ENCODE measurements around the gene OR9Q1. TPM values are rescaled to one million over a fixed set of nuclear protein-coding genes. Genes with fewer than 3 reads are reported as not detected.
A peak's percentile ranks its signal among the peaks of the same experiment; 100 is the strongest.
"Not testable (repeated sequence)": the region's sequence is repeated elsewhere in the genome, so short reads cannot be mapped to it uniquely, and the experiment has no call there.

Gene OR9Q1, protein sequence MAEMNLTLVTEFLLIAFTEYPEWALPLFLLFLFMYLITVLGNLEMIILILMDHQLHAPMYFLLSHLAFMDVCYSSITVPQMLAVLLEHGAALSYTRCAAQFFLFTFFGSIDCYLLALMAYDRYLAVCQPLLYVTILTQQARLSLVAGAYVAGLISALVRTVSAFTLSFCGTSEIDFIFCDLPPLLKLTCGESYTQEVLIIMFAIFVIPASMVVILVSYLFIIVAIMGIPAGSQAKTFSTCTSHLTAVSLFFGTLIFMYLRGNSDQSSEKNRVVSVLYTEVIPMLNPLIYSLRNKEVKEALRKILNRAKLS
- not detected in 2 replicates for total RNA-seq (2014; rRNA removed)
- polyA plus RNA-seq (2012) = not detected

DNA sequence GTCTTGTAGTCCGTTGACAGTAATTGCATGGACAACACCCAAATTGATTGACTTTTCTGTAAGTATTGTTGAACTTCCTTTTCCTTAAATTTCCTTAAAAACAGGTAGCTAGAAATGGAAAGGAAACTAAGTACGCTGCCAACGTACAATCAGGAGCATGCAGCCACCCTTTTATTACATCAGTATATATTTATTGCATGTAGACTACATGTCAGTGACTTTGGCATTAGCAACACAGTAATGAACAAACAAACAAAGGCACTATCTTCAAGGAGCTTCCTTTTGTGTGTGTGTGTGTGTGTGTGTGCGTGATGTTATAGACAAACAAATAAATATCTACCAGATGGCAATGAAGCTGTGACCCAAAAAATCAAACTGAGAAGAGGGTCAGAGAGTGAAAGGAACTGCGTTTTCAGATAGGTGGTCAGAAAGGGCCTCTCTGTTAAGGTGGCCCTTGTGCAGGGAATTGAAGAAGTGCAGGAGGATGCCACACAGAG lies at the start of gene OR9Q1:
OR9Q1 (plus strand) TSS at position 447 of the 497 bp plus-strand sequence. CDS start 155,564 bp downstream, outside the sequence.
- DNase-seq (ENCODE audit: low read depth) = no peak

DNA sequence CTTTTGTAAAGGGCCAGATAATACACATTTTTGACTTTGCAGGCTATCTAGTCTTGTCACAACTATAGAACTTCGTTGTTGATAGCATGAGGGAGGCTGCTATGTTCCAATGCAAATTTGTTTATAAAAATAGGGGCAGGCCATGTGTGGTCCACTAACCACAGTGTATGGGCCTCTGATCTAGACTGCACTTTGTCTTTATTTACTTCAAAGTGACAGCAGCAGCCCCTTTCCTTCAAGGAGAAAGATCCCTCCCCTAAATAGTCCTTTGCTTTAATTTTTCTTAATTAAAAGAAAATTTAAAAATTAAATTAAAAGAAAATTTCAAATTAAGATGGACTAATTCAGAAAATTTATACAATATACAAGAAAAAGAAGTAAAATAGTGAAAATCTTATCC lies 49.5 kb upstream of the OR9Q1 start:
- no peak for DNase-seq (ENCODE audit: low read depth)

DNA sequence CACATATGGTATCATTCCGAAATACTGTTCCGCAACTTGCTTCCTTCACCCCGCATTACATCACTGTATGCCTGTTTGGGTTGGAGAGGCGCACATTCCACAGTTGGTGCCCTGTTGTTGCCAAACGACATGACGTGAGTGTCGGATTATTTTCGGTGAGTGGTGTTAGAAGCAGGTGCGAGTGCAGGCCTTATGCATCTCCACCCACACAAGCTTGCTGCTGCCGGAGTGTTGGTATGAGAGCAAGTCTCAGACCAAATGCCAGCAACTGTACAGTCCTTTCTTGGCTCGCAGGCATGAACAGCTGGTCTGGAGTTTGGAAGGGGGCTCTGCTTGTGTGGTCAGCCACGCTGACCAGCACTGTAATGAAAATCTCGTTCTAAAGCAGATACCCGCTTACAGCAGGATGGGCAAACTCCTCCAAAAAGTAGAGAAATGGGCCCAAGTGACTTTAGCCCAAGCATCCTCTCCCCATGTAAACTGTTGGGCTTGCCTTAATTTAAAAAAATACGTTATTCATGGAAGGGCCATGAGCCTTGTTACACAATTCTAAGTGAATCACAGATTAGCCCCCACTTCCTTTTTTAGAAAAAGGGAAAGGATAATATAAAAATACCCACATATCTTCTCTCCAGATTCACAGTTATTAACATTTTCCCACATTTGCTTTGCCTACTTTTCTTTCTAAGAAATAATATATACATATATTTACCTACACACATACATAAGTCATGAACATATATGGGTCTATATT lies 48.7 kb upstream of the OR9Q1 start:
- DNase-seq (ENCODE audit: low read depth) = peak; percentile 95

DNA sequence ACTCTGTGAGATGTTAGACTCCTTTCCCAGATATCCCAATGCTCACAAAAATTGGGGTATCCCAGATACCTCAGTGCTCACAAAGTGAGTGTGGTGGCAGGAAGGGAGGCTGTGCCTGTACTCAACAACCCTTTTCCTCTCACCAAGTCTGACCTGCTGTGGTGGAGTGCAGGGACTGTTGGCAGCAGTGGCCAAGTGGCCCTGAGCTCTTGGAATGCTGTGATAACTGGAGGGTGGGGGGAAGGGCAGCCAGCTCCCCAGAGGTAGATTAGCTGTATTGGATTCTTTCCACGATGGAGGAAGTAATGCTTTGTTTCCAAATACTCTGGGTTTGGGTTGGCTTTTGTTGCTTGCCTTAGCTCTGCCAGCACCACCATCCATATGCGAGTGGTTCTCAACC lies 46.0 kb upstream of the OR9Q1 start:
- no peak for DNase-seq (ENCODE audit: low read depth)

DNA sequence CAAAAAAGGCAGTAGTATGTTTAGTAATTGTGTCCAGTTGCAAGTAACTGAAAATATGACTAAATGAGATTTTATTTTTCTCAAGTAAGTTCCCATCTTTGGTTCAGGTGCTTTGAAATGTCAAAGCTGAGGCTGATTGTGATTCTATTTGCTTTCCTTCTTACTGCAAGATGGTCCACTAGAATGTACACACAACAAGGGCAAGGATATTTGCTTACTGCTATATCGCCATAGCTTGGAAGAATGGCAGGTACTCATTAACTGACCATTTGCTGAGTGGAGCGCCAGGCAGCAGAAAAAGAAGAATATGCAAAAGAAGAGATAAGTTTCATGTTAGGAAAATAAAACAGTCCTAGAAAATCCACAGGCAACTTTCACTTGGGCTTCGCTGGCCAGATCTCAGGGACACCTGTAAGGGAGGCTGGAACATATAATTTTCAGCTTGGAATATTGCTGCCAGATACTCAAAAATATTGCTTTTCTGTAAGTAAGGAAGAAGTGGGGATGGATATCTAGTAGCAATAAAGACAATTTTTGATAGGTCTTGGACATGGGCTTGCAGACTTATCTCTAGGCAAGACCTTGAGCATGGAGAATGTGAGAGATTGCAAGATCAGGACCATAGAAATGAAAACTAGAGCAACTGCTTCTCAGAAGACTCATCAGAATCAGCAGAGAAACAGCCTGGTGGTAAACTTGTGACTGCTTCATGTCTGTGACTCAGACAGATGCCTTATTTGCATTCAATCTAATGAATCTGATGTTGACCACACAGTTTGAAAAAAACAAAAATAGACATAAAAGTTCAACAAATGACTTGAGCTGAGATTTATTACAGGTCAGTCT lies 44.8 kb upstream of the OR9Q1 start:
- peak; percentile 19 for DNase-seq (ENCODE audit: low read depth)

DNA sequence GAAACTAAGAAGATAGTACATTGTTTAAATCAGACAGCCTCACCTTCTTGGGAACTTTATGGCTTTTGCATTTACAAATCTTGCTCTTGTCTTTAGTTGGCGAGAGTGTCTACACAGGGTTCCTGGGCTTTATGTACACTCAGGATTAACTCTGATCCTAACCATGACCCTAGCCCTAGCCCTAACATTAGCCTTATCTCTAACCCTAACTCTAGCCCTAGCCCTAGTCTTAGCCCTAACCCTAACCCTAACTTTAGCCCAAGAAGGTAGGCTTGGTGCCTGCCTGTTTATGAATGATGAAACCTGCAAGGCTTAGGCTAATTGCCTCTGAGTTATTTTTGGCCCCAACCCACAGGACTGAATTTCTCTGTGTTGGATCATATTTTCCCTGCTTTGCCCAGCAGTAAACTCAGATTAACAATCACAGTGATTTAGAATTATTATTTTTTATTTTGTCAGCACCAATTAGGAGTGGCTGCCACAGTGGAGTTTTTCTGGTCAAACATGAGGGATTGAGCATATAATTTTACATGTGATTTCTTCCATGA lies 44.1 kb upstream of the OR9Q1 start:
- DNase-seq (ENCODE audit: low read depth) = no peak

DNA sequence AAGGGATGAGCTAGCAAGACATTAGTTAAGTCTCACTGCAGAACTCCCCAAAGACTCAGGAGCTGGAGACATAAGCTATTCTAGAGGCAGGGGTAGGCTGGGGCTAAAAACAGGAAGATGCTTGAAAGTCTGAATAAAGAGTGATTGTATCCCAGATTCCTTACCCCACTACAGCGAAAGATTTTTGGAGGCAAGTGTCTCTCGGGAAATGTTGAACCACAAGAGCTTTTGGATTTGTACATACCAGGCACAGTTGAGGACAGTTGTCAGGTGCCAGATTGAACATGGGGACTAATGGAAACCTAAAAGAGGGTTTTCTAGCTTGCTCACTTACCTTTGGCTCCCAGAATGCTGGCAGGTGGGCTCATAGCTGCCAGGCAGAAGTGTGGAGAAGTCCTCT lies 43.5 kb upstream of the OR9Q1 start:
- DNase-seq (ENCODE audit: low read depth) = no peak

DNA sequence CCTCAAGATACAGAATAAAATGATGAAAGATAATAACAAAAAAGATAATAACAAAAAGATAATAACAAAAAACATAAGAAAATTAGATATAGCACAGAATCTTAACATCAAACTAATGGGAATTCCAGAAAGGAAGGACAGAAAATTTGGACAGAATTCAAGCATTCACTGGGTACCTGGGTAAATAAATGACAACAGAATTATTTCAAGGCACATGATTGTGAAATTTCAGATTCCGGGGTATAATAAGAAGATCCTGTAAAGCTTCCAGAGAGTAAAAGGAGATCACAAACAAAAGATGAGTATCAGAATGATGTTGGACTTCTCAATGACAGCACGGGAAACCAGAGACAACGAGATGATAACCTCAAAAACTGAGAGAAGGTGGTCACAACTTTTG lies 42.1 kb upstream of the OR9Q1 start:
- DNase-seq (ENCODE audit: low read depth) = no peak

DNA sequence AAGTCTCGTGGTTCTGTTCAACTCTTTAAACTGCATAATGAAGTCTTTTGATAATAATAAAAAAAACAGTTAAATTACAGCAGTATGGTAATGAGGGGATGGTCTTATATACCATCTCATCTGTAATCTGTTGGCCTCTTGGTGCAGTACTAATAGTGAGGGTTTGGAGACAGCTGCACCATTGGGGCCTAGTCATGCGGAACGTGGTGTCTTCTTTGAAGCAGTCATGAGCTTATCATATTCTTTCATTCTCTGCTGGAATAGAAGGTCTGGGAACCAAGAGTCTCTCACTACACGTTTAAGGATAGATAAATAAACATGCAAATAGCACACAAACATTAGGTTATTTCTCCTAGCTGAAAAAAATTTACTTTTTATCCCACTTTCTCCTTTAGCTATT lies 40.9 kb upstream of the OR9Q1 start:
- DNase-seq (ENCODE audit: low read depth) = no peak

DNA sequence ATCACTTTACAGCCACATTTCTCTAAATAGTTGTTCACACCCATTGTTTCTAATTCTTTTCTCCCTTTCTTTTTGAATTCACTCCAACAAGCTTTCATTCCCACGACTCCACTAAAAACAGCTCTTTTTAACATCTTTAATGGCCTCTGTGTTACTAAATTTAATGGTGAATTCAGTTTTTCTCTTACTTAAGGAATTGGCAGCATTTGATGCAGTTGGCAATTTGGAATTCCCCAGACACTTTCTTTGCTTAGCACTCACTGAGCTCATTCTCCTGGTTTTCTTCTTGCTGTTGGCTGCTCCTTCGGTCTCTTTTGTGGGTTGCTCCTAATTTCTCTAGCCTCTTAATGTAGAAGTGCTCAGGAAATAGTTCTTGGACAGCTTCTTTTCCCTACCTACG lies 40.5 kb upstream of the OR9Q1 start:
- no peak for DNase-seq (ENCODE audit: low read depth)

DNA sequence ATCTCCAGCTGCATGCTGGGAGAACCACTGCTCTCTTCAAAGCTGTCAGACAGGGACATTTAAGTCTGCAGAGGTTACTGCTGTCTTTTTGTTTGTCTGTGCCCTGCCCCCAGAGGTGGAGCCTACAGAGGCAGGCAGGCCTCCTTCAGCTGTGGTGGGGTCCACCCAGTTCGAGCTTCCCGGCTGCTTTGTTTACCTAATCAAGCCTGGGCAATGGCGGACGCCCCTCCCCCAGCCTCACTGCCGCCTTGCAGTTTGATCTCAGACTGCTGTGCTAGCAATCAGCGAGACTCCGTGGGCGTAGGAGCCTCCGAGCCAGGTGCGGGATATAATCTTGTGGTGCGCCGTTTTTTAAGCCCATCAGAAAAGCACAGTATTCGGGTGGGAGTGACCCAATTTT lies 24.2 kb upstream of the OR9Q1 start:
- not testable (repeated sequence) for DNase-seq (ENCODE audit: low read depth)

DNA sequence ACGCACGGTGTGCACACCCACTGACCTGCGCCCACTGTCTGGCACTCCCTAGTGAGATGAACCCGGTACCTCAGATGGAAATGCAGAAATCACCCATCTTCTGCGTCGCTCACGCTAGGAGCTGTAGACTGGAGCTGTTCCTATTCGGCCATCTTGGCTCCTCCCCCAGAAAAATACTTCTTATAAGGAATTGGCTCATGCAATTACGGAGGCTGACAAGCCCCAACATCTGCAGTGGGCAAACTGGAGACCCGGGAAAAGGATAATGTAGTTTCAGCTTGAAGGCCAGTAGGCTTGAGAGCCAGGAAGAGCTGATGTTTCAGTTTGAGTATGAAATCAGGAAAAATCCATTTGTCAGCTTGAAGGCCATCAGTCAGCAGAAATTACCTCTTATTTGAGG lies 23.7 kb upstream of the OR9Q1 start:
- not testable (repeated sequence) for DNase-seq (ENCODE audit: low read depth)

DNA sequence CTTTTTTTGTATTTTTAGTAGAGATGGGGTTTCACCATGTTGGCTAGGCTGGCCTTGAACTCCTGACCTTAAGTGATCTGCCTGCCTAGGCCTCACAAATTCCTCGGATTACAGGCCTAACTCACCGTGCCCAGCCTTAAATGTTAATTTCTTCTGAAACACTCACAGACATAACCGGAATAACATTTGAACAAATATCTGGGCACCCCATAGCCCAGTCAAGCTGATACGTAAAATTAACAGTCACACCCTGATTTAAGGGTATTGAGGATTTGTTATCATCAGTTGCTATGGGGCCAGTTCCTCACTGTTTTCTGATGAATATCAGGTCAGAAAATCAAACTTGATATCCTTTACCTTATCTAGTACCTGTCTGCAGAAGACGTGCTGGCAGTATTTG lies 23.0 kb upstream of the OR9Q1 start:
- no peak for DNase-seq (ENCODE audit: low read depth)

DNA sequence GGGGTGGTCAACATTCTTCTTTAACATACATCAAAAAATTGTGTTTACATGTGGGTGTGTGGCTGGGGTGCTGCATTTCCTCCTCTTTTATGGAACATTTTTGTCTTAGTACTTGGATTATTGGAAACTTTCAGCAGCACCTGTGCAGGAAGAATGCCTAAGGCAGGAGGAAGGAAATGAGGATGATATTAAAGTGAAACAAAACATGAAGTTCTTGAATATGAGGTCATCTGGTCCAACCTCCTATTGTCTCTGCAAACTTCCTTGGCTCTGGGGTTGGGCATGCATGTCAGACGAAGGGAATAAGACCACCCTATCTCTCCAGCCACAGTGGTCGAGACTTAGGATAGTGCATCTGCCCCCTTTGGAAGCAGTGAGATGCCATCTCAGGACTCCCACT lies 20.6 kb upstream of the OR9Q1 start:
- DNase-seq (ENCODE audit: low read depth) = no peak

DNA sequence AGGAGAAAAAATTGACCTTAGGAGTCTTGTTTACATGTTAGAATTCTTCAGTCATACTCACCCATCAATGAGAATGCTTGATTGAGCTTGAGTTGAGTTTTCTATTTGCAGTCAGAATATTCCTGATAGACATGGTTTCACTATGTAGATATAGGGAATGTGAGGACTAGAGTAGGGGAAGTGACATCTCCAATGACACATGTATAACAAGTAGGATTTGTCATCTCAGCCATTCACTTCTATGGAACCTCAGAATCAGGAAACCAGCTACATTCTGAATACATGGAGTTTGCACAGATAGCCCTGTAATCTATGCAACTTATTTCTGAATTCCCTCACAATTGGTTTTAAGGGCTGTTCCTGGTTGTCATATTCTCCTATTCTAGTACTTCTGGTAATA lies 20.1 kb upstream of the OR9Q1 start:
- no peak for DNase-seq (ENCODE audit: low read depth)

DNA sequence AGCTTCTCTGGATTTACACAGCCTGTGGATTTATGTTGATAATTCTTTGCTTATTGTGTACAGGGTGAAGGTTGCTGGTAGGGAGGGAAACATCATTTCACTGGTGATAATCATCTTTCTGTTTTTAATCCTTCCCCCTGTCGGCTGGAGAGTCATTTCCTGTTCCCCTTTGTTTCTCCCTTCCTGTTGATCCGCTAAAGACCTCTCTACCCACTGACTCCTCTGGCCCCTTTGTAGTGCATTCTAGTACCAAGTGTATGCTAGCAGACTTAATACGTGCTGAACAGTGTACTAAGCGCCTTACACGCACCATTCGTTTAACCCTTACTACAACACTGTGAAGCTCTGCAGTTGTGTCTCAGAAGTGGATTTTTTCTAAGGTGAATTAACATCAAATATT lies 19.0 kb upstream of the OR9Q1 start:
- DNase-seq (ENCODE audit: low read depth) = no peak

DNA sequence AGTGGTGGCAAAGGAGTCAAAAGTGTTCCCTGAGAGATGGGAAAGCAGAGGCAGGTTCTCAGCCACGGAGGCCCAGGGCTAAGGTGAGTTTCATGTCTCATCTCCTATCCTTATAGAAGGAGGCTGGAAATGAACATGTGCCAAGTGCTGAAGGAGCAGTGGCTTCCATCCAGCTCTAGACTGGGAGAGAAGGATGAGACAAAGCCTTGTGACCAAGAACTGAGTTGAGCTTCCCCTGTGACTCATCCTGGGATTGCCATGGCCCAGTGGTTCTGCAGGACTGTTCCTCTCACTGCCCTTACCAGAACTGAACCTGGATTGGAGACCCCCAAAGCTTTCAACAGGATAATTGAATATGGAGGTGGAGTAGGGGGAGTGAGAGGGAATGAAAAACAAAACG lies 16.7 kb upstream of the OR9Q1 start:
- peak; percentile 12 for DNase-seq (ENCODE audit: low read depth)

DNA sequence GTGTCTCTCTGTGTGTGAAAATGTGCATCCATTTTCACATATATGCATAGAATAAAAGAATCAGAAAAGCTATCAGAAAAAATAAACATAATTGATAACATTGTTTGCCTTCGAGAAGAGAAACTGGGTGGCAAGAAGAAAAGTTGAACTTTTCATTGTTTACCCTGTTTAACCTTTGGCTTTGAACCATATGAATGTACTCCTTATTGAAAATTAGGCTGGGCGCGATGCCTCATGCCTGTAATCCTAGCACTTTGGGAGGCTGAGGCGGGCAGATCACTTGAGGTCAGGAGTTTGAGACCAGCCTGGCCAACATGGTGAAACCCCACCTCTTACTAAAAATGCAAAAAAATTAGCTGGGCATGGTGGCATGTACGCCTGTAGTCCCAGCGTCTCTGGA lies 11.9 kb upstream of the OR9Q1 start:
- DNase-seq (ENCODE audit: low read depth) = no peak

DNA sequence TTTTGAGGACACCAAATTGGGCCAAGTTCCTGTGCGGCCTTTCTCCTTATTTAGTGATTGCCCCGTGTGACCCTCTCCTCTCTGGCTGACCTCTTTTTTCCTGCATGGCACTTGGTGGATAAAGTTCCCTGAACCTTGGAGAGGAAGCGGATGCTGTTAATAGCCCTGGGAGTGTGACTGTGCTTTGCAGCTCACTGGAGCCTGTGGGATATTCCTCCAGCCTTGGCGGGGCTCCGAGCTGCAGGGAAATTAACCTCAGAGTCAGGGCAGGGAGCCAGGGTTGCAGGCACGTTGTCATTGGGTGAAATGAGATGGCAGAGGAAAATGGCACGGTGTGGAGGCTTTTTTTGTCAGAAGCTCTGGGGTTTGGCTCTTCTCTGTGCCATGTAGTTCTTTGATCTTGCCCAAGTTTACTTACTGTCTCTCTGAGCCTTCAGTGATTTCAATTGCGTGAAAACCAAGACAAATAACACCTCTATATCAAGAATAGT lies 965 bp downstream of the OR9Q1 start:
- DNase-seq (ENCODE audit: low read depth) = peak; percentile 76

DNA sequence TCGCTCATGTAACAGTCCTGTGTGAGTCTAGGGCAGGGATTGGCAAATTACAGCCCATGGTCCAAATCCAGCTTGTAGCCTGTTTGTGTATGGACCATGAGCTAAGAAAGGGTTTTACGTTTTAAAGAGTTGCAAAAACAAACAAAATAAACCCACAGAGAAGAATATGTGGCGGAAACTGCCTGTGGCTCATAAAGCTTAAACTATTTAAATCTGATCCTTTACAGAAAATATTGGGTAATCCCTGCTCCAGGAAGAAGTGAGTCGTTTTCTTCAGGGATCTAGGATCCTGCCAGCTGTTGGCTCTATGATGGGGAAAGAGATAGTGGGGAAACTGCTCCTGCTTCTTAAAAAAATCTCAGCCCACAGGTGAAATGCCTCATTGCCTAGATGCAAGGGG lies 3.7 kb downstream of the OR9Q1 start:
- DNase-seq (ENCODE audit: low read depth) = peak; percentile 61

DNA sequence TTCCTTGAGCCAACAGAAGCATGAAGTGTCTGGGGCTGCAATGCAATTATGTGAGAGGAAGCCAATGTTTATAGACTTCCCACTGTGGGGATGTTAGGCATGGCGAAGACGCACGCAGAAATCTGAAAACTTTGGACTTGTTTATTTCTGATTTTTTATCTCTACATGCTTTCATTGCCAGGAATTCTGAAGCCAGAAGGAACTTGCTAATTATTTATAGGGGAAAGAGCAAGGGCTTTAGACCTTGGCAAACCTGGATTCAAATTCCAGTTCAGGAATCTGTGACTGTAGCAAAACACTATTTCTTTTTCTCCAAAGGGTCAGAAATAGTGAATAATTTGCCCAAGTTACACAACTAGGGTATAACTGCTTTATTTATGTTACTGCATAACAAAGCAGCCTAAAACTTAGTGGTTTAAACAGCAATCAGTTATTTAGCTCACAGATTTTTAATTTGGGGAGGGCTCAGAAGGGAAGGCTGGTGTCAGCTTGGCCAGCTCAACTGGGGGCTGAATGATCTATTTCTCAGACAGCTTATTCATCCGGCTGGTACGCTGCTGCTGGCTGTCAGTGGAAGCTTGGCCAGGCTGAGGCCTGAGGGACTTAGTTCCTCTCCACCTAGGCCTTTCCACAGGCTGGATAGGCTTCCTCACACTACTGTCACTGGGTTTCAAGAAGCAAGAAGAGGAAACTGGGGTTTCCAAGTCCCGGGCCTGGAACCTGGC lies 5.2 kb downstream of the OR9Q1 start:
- no peak for DNase-seq (ENCODE audit: low read depth)

Data from LHCN-M2 (cell line).